Renal cortex interstitium (tissue), 11 donors: ENCODE results near the gene CASKIN1. TPM values are rescaled to one million over a fixed set of nuclear protein-coding genes. Genes with fewer than 3 reads are reported as not detected.

Source experiments
- DNase-seq, 11 donors: peaks; one replicate each; pipeline ENCODE4 v3.0.0-alpha.2; 2013; ENCODE audit warnings: low read depth in 9 of 11, low spot score in 4 of 11; ENCODE audit errors: extremely low read depth in 1 of 11
- polyA plus RNA-seq, 3 donors: library from polyadenylated mRNA; unstranded; fragments of 120-200 nt; gene quantifications; one replicate each; pipeline ENCODE4 v1.2.1, GENCODE V29; 2013; ENCODE audit not compliant: insufficient read length in 3 of 3

CASKIN1 gene
- polyA plus RNA-seq, 3 donors = 1.00 to 2.4 (median 1.9) TPM

- no peak for DNase-seq
These were observed 29.9 kb downstream of the CASKIN1 start for GRCh38 chr16:2166263-2167067.

- no peak for DNase-seq
These were observed 30.5 kb downstream of the CASKIN1 start for GRCh38 chr16:2165861-2166260.

GRCh38 chr16:2163211-2163881 lies 33.1 kb downstream of the CASKIN1 start:
- no peak for DNase-seq

- no peak for DNase-seq
These were observed 33.7 kb downstream of the CASKIN1 start for GRCh38 chr16:2162676-2163118.

GRCh38 chr16:2161911-2162310 lies 34.5 kb downstream of the CASKIN1 start:
- no peak for DNase-seq

- no peak for DNase-seq
These were observed 35.4 kb downstream of the CASKIN1 start for GRCh38 chr16:2160915-2161551.

GRCh38 chr16:2159175-2159838 lies 37.1 kb downstream of the CASKIN1 start:
- no peak for DNase-seq

GRCh38 chr16:2158262-2158638 lies 38.2 kb downstream of the CASKIN1 start:
- DNase-seq = no peak

GRCh38 chr16:2157480-2158261 lies 38.7 kb downstream of the CASKIN1 start:
- DNase-seq = no peak

- DNase-seq = no peak
These were observed 39.6 kb downstream of the CASKIN1 start for GRCh38 chr16:2156849-2157224.

GRCh38 chr16:2155977-2156848 lies 40.2 kb downstream of the CASKIN1 start:
- DNase-seq = no peak

GRCh38 chr16:2155091-2155950 lies 41.1 kb downstream of the CASKIN1 start, which contains the start of gene TRAF7:
Gene TRAF7 (plus strand): TSS chr16:2155782. CDS start chr16:2163921, 8,139 bp downstream.
- peak; percentile 99 to 100 (median 100) for DNase-seq

GRCh38 chr16:2154533-2155090 lies 41.8 kb downstream of the CASKIN1 start:
- no peak for DNase-seq

- DNase-seq = no peak
These were observed 43.5 kb downstream of the CASKIN1 start for GRCh38 chr16:2152695-2153506.

GRCh38 chr16:2151188-2152091 lies 45.0 kb downstream of the CASKIN1 start:
- no peak for DNase-seq
